Osteocyte (in vitro differentiated cells): ENCODE measurements around the gene RBM20. TPM values are rescaled to one million over a fixed set of nuclear protein-coding genes. Genes with fewer than 3 reads are reported as not detected.
"Not testable (repeated sequence)": the region's sequence is repeated elsewhere in the genome, so short reads cannot be mapped to it uniquely, and the experiment has no call there.

Experiments
- DNase-seq: peaks from one replicate; pipeline ENCODE4 v3.0.0; 2021; ENCODE audit warnings: mixed read lengths; ENCODE audit not compliant: unreplicated experiment; ENCODE audit errors: extremely low spot score
- H3K27ac Mint-ChIP-seq: one replicate; pipeline ENCODE4 v1.8.0; 2021; ENCODE audit warnings: mild to moderate bottlenecking, mixed read lengths; ENCODE audit not compliant: unreplicated experiment
- H3K27me3 Mint-ChIP-seq: one replicate; pipeline ENCODE4 v1.8.0; 2021; ENCODE audit warnings: mixed read lengths; ENCODE audit not compliant: unreplicated experiment
- H3K36me3 Mint-ChIP-seq: one replicate; pipeline ENCODE4 v1.8.0; 2021; ENCODE audit warnings: mixed read lengths; ENCODE audit not compliant: unreplicated experiment
- H3K4me1 Mint-ChIP-seq: one replicate; pipeline ENCODE4 v1.8.0; 2021; ENCODE audit warnings: mixed read lengths; ENCODE audit not compliant: unreplicated experiment
- H3K4me3 Mint-ChIP-seq: one replicate; pipeline ENCODE4 v1.8.0; 2021; ENCODE audit warnings: mild to moderate bottlenecking, moderate library complexity, mixed read lengths; ENCODE audit not compliant: unreplicated experiment
- H3K9me3 Mint-ChIP-seq: one replicate; pipeline ENCODE4 v1.8.0; 2021; ENCODE audit warnings: mixed read lengths; ENCODE audit not compliant: unreplicated experiment
- CTCF ChIP-seq: fragments of 200-600 bp; sonication (generic); IDR thresholded peaks from 2 replicates; pipeline ENCODE4 v1.5.0; 2021; ENCODE audit warnings: antibody characterized with exemption, mild to moderate bottlenecking, moderate library complexity
- total RNA-seq: library from RNA; stranded (reverse); gene quantifications from 2 replicates; pipeline ENCODE4 v1.2.1, GENCODE V29; 2021

Gene RBM20
- total RNA-seq, 1 donor from 2014 or later, result 1.6 TPM

GRCh38 chr10:110659558-110659957 is 15.4 kb downstream of the RBM20 start:
- Mint-ChIP-seq H3K9me3 (no peaks in the 10 kb centered on the region), H3K27me3 (no peaks in the 10 kb centered on the region), H3K4me3 (no peak overlapping the region), H3K27ac (no peak overlapping the region), H3K36me3 (no peaks in the 10 kb centered on the region), H3K4me1 (peaks cover 12% of the 10 kb centered on the region)
- no peak for TF ChIP-seq CTCF
- no peak for DNase-seq

GRCh38 chr10:110660289-110660688 is 16.2 kb downstream of the RBM20 start:
- not testable (repeated sequence) for H3K27me3 Mint-ChIP-seq, DNase-seq, H3K9me3 Mint-ChIP-seq, H3K27ac Mint-ChIP-seq, H3K4me3 Mint-ChIP-seq, H3K36me3 Mint-ChIP-seq
- peaks cover 14% of the 10 kb centered on the region for H3K4me1 Mint-ChIP-seq

GRCh38 chr10:110661292-110661691 is 17.2 kb downstream of the RBM20 start:
- Mint-ChIP-seq H3K27me3 (no peaks in the 10 kb centered on the region), H3K27ac (no peak overlapping the region), H3K9me3 (no peaks in the 10 kb centered on the region), H3K36me3 (no peaks in the 10 kb centered on the region), H3K4me3 (no peak overlapping the region), H3K4me1 (peaks cover 11% of the 10 kb centered on the region)
- TF ChIP-seq CTCF, result no peak
- DNase-seq, result no peak

- no peak for TF ChIP-seq CTCF
- Mint-ChIP-seq H3K27ac (peak overlapping the region; percentile 65), H3K27me3 (no peaks in the 10 kb centered on the region), H3K4me3 (no peak overlapping the region), H3K9me3 (no peaks in the 10 kb centered on the region), H3K36me3 (no peaks in the 10 kb centered on the region), H3K4me1 (peaks cover 22% of the 10 kb centered on the region)
- DNase-seq, result no peak
Measured at GRCh38 chr10:110664483-110665420, 20.6 kb downstream of the RBM20 start.

GRCh38 chr10:110666259-110666658 is 22.1 kb downstream of the RBM20 start:
- H3K4me1 Mint-ChIP-seq, result peaks cover 17% of the 10 kb centered on the region
- H3K4me3 Mint-ChIP-seq, H3K27me3 Mint-ChIP-seq, H3K36me3 Mint-ChIP-seq, DNase-seq, H3K9me3 Mint-ChIP-seq, H3K27ac Mint-ChIP-seq: not testable (repeated sequence)

- Mint-ChIP-seq H3K4me3 (no peak overlapping the region), H3K27ac (no peak overlapping the region), H3K36me3 (no peaks in the 10 kb centered on the region), H3K27me3 (no peaks in the 10 kb centered on the region), H3K4me1 (peaks cover 17% of the 10 kb centered on the region), H3K9me3 (no peaks in the 10 kb centered on the region)
- TF ChIP-seq CTCF, result no peak
- no peak for DNase-seq
Measured at GRCh38 chr10:110666673-110667072, 22.5 kb downstream of the RBM20 start.
